Transverse colon (tissue), 4 donors: ENCODE results near the gene SMAD2.

Experiments used
- EP300 ChIP-seq: sonication (generic); formaldehyde crosslinking; IDR thresholded peaks from one replicate; pipeline ENCODE4 v1.6.1; 2017; ENCODE audit warnings: antibody characterized with exemption, low read depth
- POLR2A ChIP-seq: fragments of 450-650 bp; IDR thresholded peaks from one replicate; pipeline ENCODE4 v1.6.1; 2016; ENCODE audit warnings: antibody characterized with exemption, mild to moderate bottlenecking, moderate library complexity
- POLR2AphosphoS5 ChIP-seq, 3 donors: sonication (generic); formaldehyde crosslinking; IDR thresholded peaks; one replicate each; pipeline ENCODE4 v1.6.1; 2016; ENCODE audit warnings: antibody characterized with exemption in 3 of 3
- TF ChIP-seq, protein P1 (sequence below), 5 experiments: fragments of 200-600 bp in 3 of 5; fragments of 450-650 bp in 2 of 5; sonication (generic) in 3 of 5; IDR thresholded peaks; 1 replicate in 2 of 5; 2 replicates in 3 of 5; pipeline ENCODE4 v1.5.1; 2016 to 2017; ENCODE audit warnings: antibody characterized with exemption in 5 of 5, inconsistent platforms in 3 of 5, mild to moderate bottlenecking in 2 of 5, moderate library complexity in 1 of 5

DNA sequence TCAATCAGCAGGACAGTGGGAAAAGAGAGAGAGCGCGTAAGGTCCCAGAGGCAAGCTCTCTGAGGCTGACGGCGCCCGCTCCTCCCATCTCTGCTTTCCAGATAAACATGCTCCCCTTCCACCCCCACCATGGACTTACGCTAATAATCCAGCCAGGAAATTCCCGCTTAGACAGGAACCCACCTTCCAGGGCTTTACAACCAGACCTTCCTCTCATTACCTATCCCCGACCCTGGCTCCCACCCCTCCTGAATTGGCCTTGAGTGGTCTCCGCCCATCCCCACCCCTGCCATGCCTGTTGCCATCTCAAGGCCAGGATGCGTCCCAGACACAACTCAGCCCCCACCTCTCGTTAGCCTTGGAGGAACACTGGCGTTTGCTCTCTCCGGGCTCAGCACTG lies 131.1 kb downstream of the SMAD2 start:
- TF ChIP-seq, protein P1, sequence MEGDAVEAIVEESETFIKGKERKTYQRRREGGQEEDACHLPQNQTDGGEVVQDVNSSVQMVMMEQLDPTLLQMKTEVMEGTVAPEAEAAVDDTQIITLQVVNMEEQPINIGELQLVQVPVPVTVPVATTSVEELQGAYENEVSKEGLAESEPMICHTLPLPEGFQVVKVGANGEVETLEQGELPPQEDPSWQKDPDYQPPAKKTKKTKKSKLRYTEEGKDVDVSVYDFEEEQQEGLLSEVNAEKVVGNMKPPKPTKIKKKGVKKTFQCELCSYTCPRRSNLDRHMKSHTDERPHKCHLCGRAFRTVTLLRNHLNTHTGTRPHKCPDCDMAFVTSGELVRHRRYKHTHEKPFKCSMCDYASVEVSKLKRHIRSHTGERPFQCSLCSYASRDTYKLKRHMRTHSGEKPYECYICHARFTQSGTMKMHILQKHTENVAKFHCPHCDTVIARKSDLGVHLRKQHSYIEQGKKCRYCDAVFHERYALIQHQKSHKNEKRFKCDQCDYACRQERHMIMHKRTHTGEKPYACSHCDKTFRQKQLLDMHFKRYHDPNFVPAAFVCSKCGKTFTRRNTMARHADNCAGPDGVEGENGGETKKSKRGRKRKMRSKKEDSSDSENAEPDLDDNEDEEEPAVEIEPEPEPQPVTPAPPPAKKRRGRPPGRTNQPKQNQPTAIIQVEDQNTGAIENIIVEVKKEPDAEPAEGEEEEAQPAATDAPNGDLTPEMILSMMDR (IDR thresholded peaks at IDR 0.05): no peak
- TF ChIP-seq EP300 (no peak), POLR2AphosphoS5 (IDR thresholded peaks at IDR 0.05) (no peak), POLR2A (no peak)
